Endothelial cell (in vitro differentiated cells): ENCODE measurements around the gene SPI1. TPM values are rescaled to one million over a fixed set of nuclear protein-coding genes. Genes with fewer than 3 reads are reported as not detected.
A peak's percentile ranks its signal among the peaks of the same experiment; 100 is the strongest.

Experiments
- DNase-seq: peaks from one replicate; pipeline ENCODE4 v3.0.0; 2021; ENCODE audit warnings: low spot score
- H3K27ac Mint-ChIP-seq: one replicate; pipeline ENCODE4 v1.8.0; 2021; ENCODE audit warnings: mixed read lengths, inconsistent platforms; ENCODE audit not compliant: unreplicated experiment
- H3K27me3 Mint-ChIP-seq: one replicate; pipeline ENCODE4 v1.8.0; 2021; ENCODE audit warnings: mild to moderate bottlenecking, moderate library complexity, mixed read lengths, inconsistent platforms; ENCODE audit not compliant: unreplicated experiment
- H3K36me3 Mint-ChIP-seq: one replicate; pipeline ENCODE4 v1.8.0; 2021; ENCODE audit warnings: mild to moderate bottlenecking, low read depth, mixed read lengths, inconsistent platforms; ENCODE audit not compliant: unreplicated experiment
- H3K4me1 Mint-ChIP-seq: one replicate; pipeline ENCODE4 v1.8.0; 2021; ENCODE audit warnings: mild to moderate bottlenecking, mixed read lengths, inconsistent platforms; ENCODE audit not compliant: unreplicated experiment
- H3K4me3 Mint-ChIP-seq: one replicate; pipeline ENCODE4 v1.8.0; 2021; ENCODE audit warnings: mild to moderate bottlenecking, mixed read lengths, inconsistent platforms; ENCODE audit not compliant: unreplicated experiment
- H3K9me3 Mint-ChIP-seq: one replicate; pipeline ENCODE4 v1.8.0; 2021; ENCODE audit warnings: mixed read lengths, inconsistent platforms; ENCODE audit not compliant: unreplicated experiment
- CTCF ChIP-seq: fragments of 200-600 bp; sonication (generic); IDR thresholded peaks from one replicate; pipeline ENCODE4 v1.5.0; 2021; ENCODE audit warnings: antibody characterized with exemption; ENCODE audit not compliant: unreplicated experiment
- total RNA-seq: library from RNA; stranded (reverse); fragmentation: NEBNext Ultra II Directional; extraction: Animal tissue kit (Norgen Biotek cat#: 25700); gene quantifications from one replicate; pipeline ENCODE4 v1.2.1, GENCODE V29; 2021; ENCODE audit not compliant: unreplicated experiment

The SPI1 gene
- total RNA-seq, 1 donor from 2014 or later: not detected

- no peak for TF ChIP-seq CTCF
- no peak overlapping the region for H3K4me3 Mint-ChIP-seq
- DNase-seq: no peak
- peaks cover 9% of the 10 kb centered on the region for H3K27me3 Mint-ChIP-seq
- no peak overlapping the region for H3K27ac Mint-ChIP-seq
- H3K4me1 Mint-ChIP-seq: peaks cover 5% of the 10 kb centered on the region
- H3K9me3 Mint-ChIP-seq: no peaks in the 10 kb centered on the region
- no peaks in the 10 kb centered on the region for H3K36me3 Mint-ChIP-seq
Observed at GRCh38 chr11:47361419-47361818, 16.9 kb downstream of the SPI1 start.

- no peaks in the 10 kb centered on the region for H3K36me3 Mint-ChIP-seq
- DNase-seq: no peak
- no peak overlapping the region for H3K4me3 Mint-ChIP-seq
- H3K4me1 Mint-ChIP-seq: peaks cover 5% of the 10 kb centered on the region
- no peaks in the 10 kb centered on the region for H3K9me3 Mint-ChIP-seq
- TF ChIP-seq CTCF: no peak
- peaks cover 5% of the 10 kb centered on the region for H3K27me3 Mint-ChIP-seq
- no peak overlapping the region for H3K27ac Mint-ChIP-seq
Observed at GRCh38 chr11:47360341-47360740, 18.0 kb downstream of the SPI1 start.

GRCh38 chr11:47359586-47359985 is 18.8 kb downstream of the SPI1 start:
- Mint-ChIP-seq H3K4me1 (peaks cover 7% of the 10 kb centered on the region), H3K4me3 (peak overlapping the region; percentile 70), H3K27me3 (peaks cover 6% of the 10 kb centered on the region), H3K9me3 (no peaks in the 10 kb centered on the region), H3K27ac (peak overlapping the region; percentile 53), H3K36me3 (peaks cover 1% of the 10 kb centered on the region)
- no peak for TF ChIP-seq CTCF
- no peak for DNase-seq

- Mint-ChIP-seq H3K4me3 (peak overlapping the region; percentile 70), H3K36me3 (peaks cover 5% of the 10 kb centered on the region), H3K27me3 (peaks cover 5% of the 10 kb centered on the region), H3K4me1 (peaks cover 8% of the 10 kb centered on the region), H3K9me3 (no peaks in the 10 kb centered on the region), H3K27ac (peak overlapping the region; percentile 53)
- no peak for TF ChIP-seq CTCF
- DNase-seq: no peak
Observed at GRCh38 chr11:47359162-47359561, 19.2 kb downstream of the SPI1 start.

GRCh38 chr11:47358731-47359051 is 19.7 kb downstream of the SPI1 start:
- no peak overlapping the region for H3K27ac Mint-ChIP-seq
- no peak for TF ChIP-seq CTCF

More at GRCh38 chr11:47358731-47359051, 19.7 kb downstream of the SPI1 start:
- H3K4me3 Mint-ChIP-seq: no peak overlapping the region
- DNase-seq: no peak
- H3K4me1 Mint-ChIP-seq: peaks cover 8% of the 10 kb centered on the region
- peaks cover 5% of the 10 kb centered on the region for H3K36me3 Mint-ChIP-seq
- peaks cover 5% of the 10 kb centered on the region for H3K27me3 Mint-ChIP-seq
- H3K9me3 Mint-ChIP-seq: no peaks in the 10 kb centered on the region
